ENCODE results near the gene ITPKB. TPM values are rescaled to one million over a fixed set of nuclear protein-coding genes. Genes with fewer than 3 reads are reported as not detected.

The ITPKB gene
- total RNA-seq, 1 donor from 2014 or later = 9.8 TPM

GRCh38 chr1:226604560-226605317 is 134.3 kb downstream of the ITPKB start:
- H3K27me3 Mint-ChIP-seq = peaks cover 21% of the 10 kb centered on the region
- H3K4me3 Mint-ChIP-seq (ENCODE audit: low read depth) = no peak overlapping the region
- no peaks in the 10 kb centered on the region for H3K36me3 Mint-ChIP-seq (ENCODE audit: insufficient read depth)
- H3K4me1 Mint-ChIP-seq (ENCODE audit: low read depth) = no peaks in the 10 kb centered on the region
- H3K9me3 Mint-ChIP-seq (ENCODE audit: low read depth) = no peaks in the 10 kb centered on the region
- no peak for TF ChIP-seq CTCF (IDR thresholded peaks at IDR 0.05; ENCODE audit: unreplicated experiment)
- no peak overlapping the region for H3K27ac Mint-ChIP-seq
- DNase-seq (ENCODE audit: low spot score, unreplicated experiment) = no peak

DNA sequence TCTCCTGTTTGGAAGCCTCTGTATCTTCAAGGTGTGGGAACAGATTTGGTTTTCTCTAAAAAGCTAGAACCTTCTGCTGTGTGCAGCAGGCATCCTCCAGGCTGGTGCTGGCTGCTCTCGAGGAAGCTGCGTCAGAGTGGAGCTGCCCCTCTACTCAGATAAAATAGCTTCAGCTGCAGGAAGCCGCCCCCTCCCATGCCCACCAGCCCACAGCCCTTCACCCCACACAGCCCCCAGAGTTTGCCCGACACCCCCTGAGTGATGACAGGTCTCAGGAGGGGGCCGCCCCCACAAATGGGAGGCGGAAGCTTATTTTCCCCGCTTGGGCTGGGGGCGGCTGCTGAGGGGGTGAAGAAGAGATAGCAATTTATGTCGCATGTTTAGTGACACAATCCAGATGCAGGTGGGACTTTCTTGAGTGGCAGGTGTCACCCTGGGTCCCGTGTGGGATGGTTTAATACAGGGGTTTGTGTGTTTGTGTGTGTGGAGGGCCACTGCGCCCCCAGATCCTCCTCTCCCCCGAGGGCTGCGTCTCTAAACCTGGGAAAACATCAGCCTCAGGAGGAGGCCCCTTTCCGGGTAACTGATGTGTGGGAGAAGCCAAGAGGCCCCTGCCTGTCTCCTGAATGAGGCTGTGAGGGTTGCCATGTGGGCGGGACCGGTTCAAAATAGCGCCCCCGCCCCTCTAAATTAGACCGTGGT is 135.1 kb downstream of the ITPKB start:
- no peaks in the 10 kb centered on the region for H3K4me1 Mint-ChIP-seq (ENCODE audit: low read depth)
- H3K27ac Mint-ChIP-seq = no peak overlapping the region
- DNase-seq (ENCODE audit: low spot score, unreplicated experiment) = no peak

GRCh38 chr1:226603022-226603857 is 135.8 kb downstream of the ITPKB start:
- no peaks in the 10 kb centered on the region for H3K9me3 Mint-ChIP-seq (ENCODE audit: low read depth)
- no peak for TF ChIP-seq CTCF (IDR thresholded peaks at IDR 0.05; ENCODE audit: unreplicated experiment)
- H3K36me3 Mint-ChIP-seq (ENCODE audit: insufficient read depth) = no peaks in the 10 kb centered on the region
- DNase-seq (ENCODE audit: low spot score, unreplicated experiment) = no peak
- no peak overlapping the region for H3K4me3 Mint-ChIP-seq (ENCODE audit: low read depth)
- H3K27me3 Mint-ChIP-seq = peaks cover 24% of the 10 kb centered on the region
- no peaks in the 10 kb centered on the region for H3K4me1 Mint-ChIP-seq (ENCODE audit: low read depth)
- H3K27ac Mint-ChIP-seq = no peak overlapping the region

More for the DNA sequence above, 135.1 kb downstream of the ITPKB start:
- no peak for TF ChIP-seq CTCF (IDR thresholded peaks at IDR 0.05; ENCODE audit: unreplicated experiment)
- Mint-ChIP-seq H3K4me3 (ENCODE audit: low read depth) (no peak overlapping the region), H3K27me3 (peaks cover 19% of the 10 kb centered on the region), H3K9me3 (ENCODE audit: low read depth) (no peaks in the 10 kb centered on the region), H3K36me3 (ENCODE audit: insufficient read depth) (no peaks in the 10 kb centered on the region)

DNA sequence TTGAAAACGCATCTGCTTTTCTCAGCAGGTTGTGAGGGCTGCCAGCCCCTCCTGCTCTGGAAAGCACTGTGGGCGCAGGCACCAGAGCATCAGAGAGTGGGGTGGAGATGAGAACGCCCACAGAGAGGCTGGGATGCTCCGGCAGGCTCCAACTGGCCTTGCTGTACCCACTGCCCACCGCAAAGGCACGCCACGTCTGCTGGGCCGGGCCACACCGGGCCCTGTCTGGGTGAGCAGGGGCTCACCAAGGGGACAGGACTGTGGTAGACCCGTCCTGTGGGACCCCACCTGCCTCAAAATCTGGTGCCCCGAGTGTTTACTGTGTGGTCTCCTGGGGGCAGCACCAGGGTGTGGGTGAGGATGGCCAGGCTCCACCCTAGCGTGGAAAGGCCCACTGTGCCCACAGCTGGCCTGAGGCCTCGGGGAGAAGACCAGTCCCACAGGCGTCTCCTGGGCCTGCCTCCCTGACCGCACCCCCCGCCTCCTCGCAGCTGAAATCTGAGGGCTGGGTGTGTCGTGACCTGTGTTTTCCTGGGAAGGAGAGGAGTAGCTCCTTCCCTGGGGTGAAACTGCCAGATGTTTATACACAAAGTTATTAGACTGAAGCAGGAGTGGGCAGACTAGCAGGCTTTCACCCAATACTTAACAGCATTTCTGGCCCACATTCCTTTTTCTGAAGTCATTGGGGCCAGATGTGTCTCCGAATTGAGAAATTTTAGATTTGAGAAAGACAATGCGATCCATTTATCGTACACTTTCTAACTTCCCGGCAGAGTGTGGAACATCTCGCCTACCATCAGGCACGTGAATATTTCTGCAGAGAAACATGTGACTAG is 136.7 kb downstream of the ITPKB start:
- H3K27me3 Mint-ChIP-seq = peaks cover 28% of the 10 kb centered on the region
- no peak overlapping the region for H3K4me3 Mint-ChIP-seq (ENCODE audit: low read depth)
- no peaks in the 10 kb centered on the region for H3K36me3 Mint-ChIP-seq (ENCODE audit: insufficient read depth)
- no peaks in the 10 kb centered on the region for H3K4me1 Mint-ChIP-seq (ENCODE audit: low read depth)
- no peaks in the 10 kb centered on the region for H3K9me3 Mint-ChIP-seq (ENCODE audit: low read depth)
- no peak for DNase-seq (ENCODE audit: low spot score, unreplicated experiment)
- no peak for TF ChIP-seq CTCF (IDR thresholded peaks at IDR 0.05; ENCODE audit: unreplicated experiment)
- no peak overlapping the region for H3K27ac Mint-ChIP-seq
